HepG2 (cell line): ENCODE measurements around the gene FASTK. TPM values are rescaled to one million over a fixed set of nuclear protein-coding genes. Genes with fewer than 3 reads are reported as not detected.

Experiments
- ATAC-seq: fragments of 200-7000 bp; cut with Tn5 transposase; 3 replicates; pipeline ENCODE4 v1.9.1; 2020; ENCODE audit warnings: mild to moderate bottlenecking, moderate library complexity
- BruUV-seq: library from RNA; stranded (reverse); fragments of 400-500 nt; replicated peaks from 2 replicates; lab custom pipeline; 2021; lab: Mats Ljungman, UMichigan
- CTCF ChIA-PET: fragments of 300-600 bp; formaldehyde crosslinking; extraction: SDS; loops from one replicate; lab custom pipeline; 2021; ENCODE audit warnings: low total read pairs, inconsistent platforms, low intra/inter-chr PET ratio; lab: Yijun Ruan, JAX
- POLR2A ChIA-PET: fragments of 350-600 bp; sonication (Branson Sonifier 250); formaldehyde crosslinking; loops from one replicate; lab custom pipeline; 2020; ENCODE audit warnings: antibody characterized with exemption, inconsistent platforms; lab: Yijun Ruan, JAX
- DNase-seq: peaks from one replicate; pipeline ENCODE4 v3.0.0-alpha.2; 2015; ENCODE audit warnings: low spot score
- FAIRE-seq: peaks from 3 replicates; lab custom pipeline; 2011; peaks lifted over from hg19 to GRCh38; lab: Jason Lieb, UNC
- H2AFZ ChIP-seq: one replicate; pipeline ENCODE4 v1.6.1; 2011; ENCODE audit warnings: low read length, inconsistent platforms
- H3K27ac ChIP-seq: fragments of 300-600 bp; 3 replicates; pipeline ENCODE4 v1.8.0; 2011; ENCODE audit warnings: mixed run types, mild to moderate bottlenecking, mixed read lengths, low read length, inconsistent platforms; ENCODE audit not compliant: insufficient read depth; ENCODE audit errors: extremely low read length
- H3K27me3 ChIP-seq, 2 experiments: fragments of 200-600 bp in 1 of 2; 2 replicates in 1 of 2; 3 replicates in 1 of 2; pipeline versions ENCODE4 v1.6.0 to v1.8.0; 2011; ENCODE audit warnings: low read length in 2 of 2, mild to moderate bottlenecking in 2 of 2, moderate library complexity in 2 of 2, inconsistent platforms in 1 of 2; ENCODE audit not compliant: insufficient read depth in 2 of 2, control insufficient read depth in 1 of 2
- H3K36me3 ChIP-seq, 2 experiments: fragments of 200-600 bp in 1 of 2; replicated peaks in 1 of 2; 2 replicates in 1 of 2; 3 replicates in 1 of 2; pipeline versions ENCODE4 v1.5.1 to v1.8.0; 2011; ENCODE audit warnings: low read length in 2 of 2, inconsistent platforms in 1 of 2; ENCODE audit not compliant: insufficient read depth in 2 of 2, control insufficient read depth in 1 of 2
- H3K4me1 ChIP-seq: 2 replicates; pipeline ENCODE4 v1.5.1; 2012; ENCODE audit warnings: low read length, inconsistent platforms; ENCODE audit not compliant: insufficient read depth
- H3K4me2 ChIP-seq: 2 replicates; pipeline ENCODE4 v1.6.0; 2011; ENCODE audit warnings: low read depth, low read length, inconsistent platforms
- H3K4me3 ChIP-seq, 3 experiments: fragments of 200-600 bp in 1 of 3; sonication (generic), shearing (Covaris generic) in 1 of 3; replicated peaks in 1 of 3; 2 replicates each; pipeline ENCODE4 v1.5.1; 2011 to 2016; ENCODE audit warnings: low read length in 3 of 3, inconsistent platforms in 2 of 3, low read depth in 2 of 3, mild to moderate bottlenecking in 2 of 3, control low read depth in 1 of 3, mixed read lengths in 1 of 3; ENCODE audit not compliant: insufficient read depth in 1 of 3
- H3K79me2 ChIP-seq: one replicate; pipeline ENCODE4 v1.6.1; 2011; ENCODE audit warnings: low read length, inconsistent platforms; ENCODE audit not compliant: insufficient read depth
- H3K9ac ChIP-seq: 2 replicates; pipeline ENCODE4 v1.6.0; 2011; ENCODE audit warnings: mild to moderate bottlenecking, low read depth, low read length, inconsistent platforms; ENCODE audit not compliant: insufficient read depth
- H3K9me3 ChIP-seq: 2 replicates; pipeline ENCODE4 v1.5.1; 2012; ENCODE audit warnings: mild to moderate bottlenecking, low read length
- H4K20me1 ChIP-seq: 2 replicates; pipeline ENCODE4 v1.6.0; 2011; ENCODE audit warnings: inconsistent platforms, mild to moderate bottlenecking, low read length, moderate library complexity; ENCODE audit not compliant: insufficient read depth
- AGO2 ChIP-seq: fragments of 200-400 bp; formaldehyde crosslinking; optimal IDR thresholded peaks from 2 replicates; pipeline ENCODE3; 2017; ENCODE audit warnings: mild to moderate bottlenecking, low read depth, low read length, moderate library complexity
- DMAP1 ChIP-seq: IDR thresholded peaks from 2 replicates; pipeline ENCODE4 v1.6.1; 2016
- DMTF1 ChIP-seq: sonication (generic); formaldehyde crosslinking; IDR thresholded peaks from 2 replicates; pipeline ENCODE4 v1.4.0; 2020; ENCODE audit warnings: mild to moderate bottlenecking, missing genetic modification reagents
- HNRNPK ChIP-seq: fragments of 200-400 bp; formaldehyde crosslinking; IDR thresholded peaks from 2 replicates; pipeline ENCODE4 v1.6.1; 2018; ENCODE audit warnings: low read length, low read depth, moderate library complexity, mild to moderate bottlenecking; ENCODE audit not compliant: poor library complexity, severe bottlenecking
- RAD21 ChIP-seq: fragments of 450-650 bp; formaldehyde crosslinking; IDR thresholded peaks from 2 replicates; pipeline ENCODE4 v1.5.0; 2020; ENCODE audit warnings: mild to moderate bottlenecking
- RORA ChIP-seq: sonication (generic); formaldehyde crosslinking; IDR thresholded peaks from 2 replicates; pipeline ENCODE4 v1.5.0; 2020; ENCODE audit warnings: mild to moderate bottlenecking, missing genetic modification reagents, moderate library complexity
- SMAD1 ChIP-seq: sonication (generic); formaldehyde crosslinking; IDR thresholded peaks from 2 replicates; pipeline ENCODE4 v1.4.0; 2020; ENCODE audit warnings: missing genetic modification reagents, low read depth, mild to moderate bottlenecking, borderline replicate concordance
- ZNF318 ChIP-seq: sonication (generic); formaldehyde crosslinking; IDR thresholded peaks from 2 replicates; pipeline ENCODE4 v1.4.0; 2020; ENCODE audit warnings: mild to moderate bottlenecking, missing genetic modification reagents
- ZNF468 ChIP-seq: sonication (generic); formaldehyde crosslinking; IDR thresholded peaks from 2 replicates; pipeline ENCODE4 v1.8.0; 2022; ENCODE audit warnings: mild to moderate bottlenecking, moderate library complexity, missing genetic modification reagents
- WGBS: methylation state at CpG from one replicate; pipeline ENCODE4 v1.1.6; 2017; ENCODE audit warnings: low lambda C conversion rate; 5-methylcytosine and 5-hydroxymethylcytosine counted together
- in situ Hi-C: cut with HindIII; loops from 2 replicates; pipeline ENCODE4 v1.10.0; 2017; ENCODE audit warnings: low pct_unique_long_range_greater_than_20kb; ENCODE audit not compliant: extremely low pct_ligation_motif_present
- intact Hi-C: fragments of 100-400 bp; cut with micrococcal nuclease; formaldehyde crosslinking; loops from one replicate; pipeline ENCODE4 v1.10.0; 2022; ENCODE audit not compliant: unreplicated experiment
- polyA plus RNA-seq, 8 experiments: library from polyadenylated mRNA; depleted of rRNA in 3 of 8; stranded (reverse) in 7 of 8; unstranded in 1 of 8; fragments of >200 nt; fragmentation: Illumina TruSeq in 4 of 8; extraction: Trizol in 4 of 8; gene quantifications; 2 replicates each; pipeline versions ENCODE4 v1.2.1 to v1.2.3, GENCODE V29; 2011 to 2016; ENCODE audit warnings: low read depth in 4 of 8, missing spikeins in 1 of 8, mixed read lengths in 1 of 8; ENCODE audit not compliant: insufficient read depth in 1 of 8
- total RNA-seq, 5 experiments: library from RNA; depleted of rRNA; stranded (reverse); fragments of >200 nt; fragmentation: Illumina TruSeq; extraction: Trizol; gene quantifications; 2 replicates each; pipeline ENCODE4 v1.2.3, GENCODE V29; 2016; ENCODE audit warnings: low read depth in 1 of 5
- TF ChIP-seq, protein P1 (sequence below): sonication (generic); formaldehyde crosslinking; IDR thresholded peaks from 2 replicates; pipeline ENCODE4 v1.8.0; 2022; ENCODE audit warnings: missing genetic modification reagents, mild to moderate bottlenecking, moderate library complexity, borderline replicate concordance

The FASTK gene
- total and polyA plus RNA-seq, 2 of the 13 experiments (the other 11 are each of a cell fraction or from before 2014, with no cell fraction given) = 52.9 to 55.7 TPM

GRCh38 chr7:151076863-151077704 is 3.5 kb downstream of the FASTK start:
- Histone ChIP-seq H3K4me1 (peaks cover 21% of the 10 kb centered on the region), H3K9me3 (no peaks in the 10 kb centered on the region), H3K4me3 (no peak overlapping the region), H3K9ac (no peak overlapping the region), H4K20me1 (no peaks in the 10 kb centered on the region), H3K4me2 (no peak overlapping the region), H3K36me3 (peaks cover 11 to 28% of the 10 kb centered on the region in 2 experiments), H2AFZ (no peak overlapping the region), H3K27ac (no peak overlapping the region), H3K79me2 (peaks cover 26% of the 10 kb centered on the region), H3K27me3 (no peaks in the 10 kb centered on the region; a peak in 1 of 5 replicates)
- 100% methylated on average over 4 of the region's 33 CpGs for WGBS
- in situ Hi-C loops (no loop called here), intact Hi-C loops (no loop called here)
- ChIA-PET CTCF (no interaction called here), POLR2A (interaction anchor here (1.2 to 5.4 kb wide), 6 partner anchors 8 to 18 kb away, joined by 3 to 60 read pairs (median 4); partner anchors contain the start of gene SLC4A2)
- ATAC-seq (peak; percentile 20), DNase-seq (no peak), FAIRE-seq (no peak)
- BruUV-seq = no TSS peak
- no peak for TF ChIP-seq RORA (CRISPR knock-in tag)
- no peak for TF ChIP-seq ZNF468 (CRISPR knock-in tag)
- TF ChIP-seq AGO2 = peak; percentile 96
- TF ChIP-seq, protein P1, sequence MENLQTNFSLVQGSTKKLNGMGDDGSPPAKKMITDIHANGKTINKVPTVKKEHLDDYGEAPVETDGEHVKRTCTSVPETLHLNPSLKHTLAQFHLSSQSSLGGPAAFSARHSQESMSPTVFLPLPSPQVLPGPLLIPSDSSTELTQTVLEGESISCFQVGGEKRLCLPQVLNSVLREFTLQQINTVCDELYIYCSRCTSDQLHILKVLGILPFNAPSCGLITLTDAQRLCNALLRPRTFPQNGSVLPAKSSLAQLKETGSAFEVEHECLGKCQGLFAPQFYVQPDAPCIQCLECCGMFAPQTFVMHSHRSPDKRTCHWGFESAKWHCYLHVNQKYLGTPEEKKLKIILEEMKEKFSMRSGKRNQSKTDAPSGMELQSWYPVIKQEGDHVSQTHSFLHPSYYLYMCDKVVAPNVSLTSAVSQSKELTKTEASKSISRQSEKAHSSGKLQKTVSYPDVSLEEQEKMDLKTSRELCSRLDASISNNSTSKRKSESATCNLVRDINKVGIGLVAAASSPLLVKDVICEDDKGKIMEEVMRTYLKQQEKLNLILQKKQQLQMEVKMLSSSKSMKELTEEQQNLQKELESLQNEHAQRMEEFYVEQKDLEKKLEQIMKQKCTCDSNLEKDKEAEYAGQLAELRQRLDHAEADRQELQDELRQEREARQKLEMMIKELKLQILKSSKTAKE (CRISPR knock-in tag) = no peak
- peak; percentile 37 for TF ChIP-seq HNRNPK
- TF ChIP-seq DMAP1 (CRISPR knock-in tag) = no peak
- TF ChIP-seq SMAD1 (CRISPR knock-in tag) = no peak
- TF ChIP-seq RAD21 (CRISPR knock-in tag) = peak; percentile 34; the same call in 1 of the 2 replicates
- no peak for TF ChIP-seq DMTF1 (CRISPR knock-in tag)
- no peak for TF ChIP-seq ZNF318
